HepG2 (cell line): ENCODE data around the gene MPP7. TPM values are rescaled to one million over a fixed set of nuclear protein-coding genes. Genes with fewer than 3 reads are reported as not detected.
"Not testable (repeated sequence)": the region's sequence is repeated elsewhere in the genome, so short reads cannot be mapped to it uniquely, and the experiment has no call there.

ENCODE experiments used
- ATAC-seq: fragments of 200-7000 bp; cut with Tn5 transposase; 3 replicates; pipeline ENCODE4 v1.9.1; 2020; ENCODE audit warnings: mild to moderate bottlenecking, moderate library complexity
- BruUV-seq: library from RNA; stranded (reverse); fragments of 400-500 nt; replicated peaks from 2 replicates; lab custom pipeline; 2021; lab: Mats Ljungman, UMichigan
- CTCF ChIA-PET: fragments of 300-600 bp; formaldehyde crosslinking; extraction: SDS; loops from one replicate; lab custom pipeline; 2021; ENCODE audit warnings: low total read pairs, inconsistent platforms, low intra/inter-chr PET ratio; lab: Yijun Ruan, JAX
- POLR2A ChIA-PET: fragments of 350-600 bp; sonication (Branson Sonifier 250); formaldehyde crosslinking; loops from one replicate; lab custom pipeline; 2020; ENCODE audit warnings: antibody characterized with exemption, inconsistent platforms; lab: Yijun Ruan, JAX
- DNase-seq: peaks from one replicate; pipeline ENCODE4 v3.0.0-alpha.2; 2015; ENCODE audit warnings: low spot score
- FAIRE-seq: peaks from 3 replicates; lab custom pipeline; 2011; peaks lifted over from hg19 to GRCh38; lab: Jason Lieb, UNC
- H2AFZ ChIP-seq: one replicate; pipeline ENCODE4 v1.6.1; 2011; ENCODE audit warnings: low read length, inconsistent platforms
- H3K27ac ChIP-seq: fragments of 300-600 bp; 3 replicates; pipeline ENCODE4 v1.8.0; 2011; ENCODE audit warnings: mixed run types, mild to moderate bottlenecking, mixed read lengths, low read length, inconsistent platforms; ENCODE audit not compliant: insufficient read depth; ENCODE audit errors: extremely low read length
- H3K27me3 ChIP-seq, 2 experiments: fragments of 200-600 bp in 1 of 2; 2 replicates in 1 of 2; 3 replicates in 1 of 2; pipeline versions ENCODE4 v1.6.0 to v1.8.0; 2011; ENCODE audit warnings: low read length in 2 of 2, mild to moderate bottlenecking in 2 of 2, moderate library complexity in 2 of 2, inconsistent platforms in 1 of 2; ENCODE audit not compliant: insufficient read depth in 2 of 2, control insufficient read depth in 1 of 2
- H3K36me3 ChIP-seq, 2 experiments: fragments of 200-600 bp in 1 of 2; replicated peaks in 1 of 2; 2 replicates in 1 of 2; 3 replicates in 1 of 2; pipeline versions ENCODE4 v1.5.1 to v1.8.0; 2011; ENCODE audit warnings: low read length in 2 of 2, inconsistent platforms in 1 of 2; ENCODE audit not compliant: insufficient read depth in 2 of 2, control insufficient read depth in 1 of 2
- H3K4me1 ChIP-seq: 2 replicates; pipeline ENCODE4 v1.5.1; 2012; ENCODE audit warnings: low read length, inconsistent platforms; ENCODE audit not compliant: insufficient read depth
- H3K4me2 ChIP-seq: 2 replicates; pipeline ENCODE4 v1.6.0; 2011; ENCODE audit warnings: low read depth, low read length, inconsistent platforms
- H3K4me3 ChIP-seq, 3 experiments: fragments of 200-600 bp in 1 of 3; sonication (generic), shearing (Covaris generic) in 1 of 3; replicated peaks in 1 of 3; 2 replicates each; pipeline ENCODE4 v1.5.1; 2011 to 2016; ENCODE audit warnings: low read length in 3 of 3, inconsistent platforms in 2 of 3, low read depth in 2 of 3, mild to moderate bottlenecking in 2 of 3, control low read depth in 1 of 3, mixed read lengths in 1 of 3; ENCODE audit not compliant: insufficient read depth in 1 of 3
- H3K79me2 ChIP-seq: one replicate; pipeline ENCODE4 v1.6.1; 2011; ENCODE audit warnings: low read length, inconsistent platforms; ENCODE audit not compliant: insufficient read depth
- H3K9ac ChIP-seq: 2 replicates; pipeline ENCODE4 v1.6.0; 2011; ENCODE audit warnings: mild to moderate bottlenecking, low read depth, low read length, inconsistent platforms; ENCODE audit not compliant: insufficient read depth
- H3K9me3 ChIP-seq: 2 replicates; pipeline ENCODE4 v1.5.1; 2012; ENCODE audit warnings: mild to moderate bottlenecking, low read length
- H4K20me1 ChIP-seq: 2 replicates; pipeline ENCODE4 v1.6.0; 2011; ENCODE audit warnings: inconsistent platforms, mild to moderate bottlenecking, low read length, moderate library complexity; ENCODE audit not compliant: insufficient read depth
- TAF1 ChIP-seq: sonication (generic); formaldehyde crosslinking; IDR thresholded peaks from 2 replicates; pipeline ENCODE4 v1.4.0; 2020; ENCODE audit warnings: missing genetic modification reagents
- WGBS: methylation state at CpG from one replicate; pipeline ENCODE4 v1.1.6; 2017; ENCODE audit warnings: low lambda C conversion rate; 5-methylcytosine and 5-hydroxymethylcytosine counted together
- in situ Hi-C: cut with HindIII; loops from 2 replicates; pipeline ENCODE4 v1.10.0; 2017; ENCODE audit warnings: low pct_unique_long_range_greater_than_20kb; ENCODE audit not compliant: extremely low pct_ligation_motif_present
- intact Hi-C: fragments of 100-400 bp; cut with micrococcal nuclease; formaldehyde crosslinking; loops from one replicate; pipeline ENCODE4 v1.10.0; 2022; ENCODE audit not compliant: unreplicated experiment
- polyA plus RNA-seq, 8 experiments: library from polyadenylated mRNA; depleted of rRNA in 3 of 8; stranded (reverse) in 7 of 8; unstranded in 1 of 8; fragments of >200 nt; fragmentation: Illumina TruSeq in 4 of 8; extraction: Trizol in 4 of 8; gene quantifications; 2 replicates each; pipeline versions ENCODE4 v1.2.1 to v1.2.3, GENCODE V29; 2011 to 2016; ENCODE audit warnings: low read depth in 4 of 8, missing spikeins in 1 of 8, mixed read lengths in 1 of 8; ENCODE audit not compliant: insufficient read depth in 1 of 8
- total RNA-seq, 5 experiments: library from RNA; depleted of rRNA; stranded (reverse); fragments of >200 nt; fragmentation: Illumina TruSeq; extraction: Trizol; gene quantifications; 2 replicates each; pipeline ENCODE4 v1.2.3, GENCODE V29; 2016; ENCODE audit warnings: low read depth in 1 of 5
- TF ChIP-seq, protein P1 (sequence below), 2 experiments: sonication (generic) in 1 of 2; formaldehyde crosslinking in 1 of 2; IDR thresholded peaks; 2 replicates each; pipeline versions ENCODE4 v1.4.0 to v1.6.1; 2016 to 2020; ENCODE audit warnings: borderline replicate concordance in 1 of 2, low read depth in 1 of 2, mild to moderate bottlenecking in 1 of 2, missing genetic modification reagents in 1 of 2

MPP7 gene
- total and polyA plus RNA-seq, 2 of the 13 experiments (the other 11 are each of a cell fraction or from before 2014, with no cell fraction given): 6.8 to 16.4 TPM

DNA sequence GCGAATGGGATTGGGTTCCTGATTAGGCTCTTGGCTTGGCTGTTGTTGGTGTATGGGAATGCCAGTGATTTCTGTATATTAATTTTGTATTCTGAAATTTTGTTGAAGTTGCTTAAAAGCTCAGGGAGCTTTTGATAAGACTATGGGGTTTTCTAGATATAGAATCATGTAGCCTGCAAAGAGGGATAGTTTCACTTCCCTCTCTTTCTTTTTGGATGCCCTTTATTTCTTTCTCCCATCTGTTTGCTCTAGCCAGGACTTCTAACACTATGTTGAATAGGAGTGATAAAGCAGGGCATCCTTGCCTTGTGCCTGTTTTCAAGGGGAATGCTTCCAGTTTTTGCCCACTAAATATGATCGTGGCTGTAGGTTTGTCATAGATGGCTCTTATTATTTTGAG lies 40.4 kb upstream of the MPP7 start (continued):
- TF ChIP-seq, protein P1, sequence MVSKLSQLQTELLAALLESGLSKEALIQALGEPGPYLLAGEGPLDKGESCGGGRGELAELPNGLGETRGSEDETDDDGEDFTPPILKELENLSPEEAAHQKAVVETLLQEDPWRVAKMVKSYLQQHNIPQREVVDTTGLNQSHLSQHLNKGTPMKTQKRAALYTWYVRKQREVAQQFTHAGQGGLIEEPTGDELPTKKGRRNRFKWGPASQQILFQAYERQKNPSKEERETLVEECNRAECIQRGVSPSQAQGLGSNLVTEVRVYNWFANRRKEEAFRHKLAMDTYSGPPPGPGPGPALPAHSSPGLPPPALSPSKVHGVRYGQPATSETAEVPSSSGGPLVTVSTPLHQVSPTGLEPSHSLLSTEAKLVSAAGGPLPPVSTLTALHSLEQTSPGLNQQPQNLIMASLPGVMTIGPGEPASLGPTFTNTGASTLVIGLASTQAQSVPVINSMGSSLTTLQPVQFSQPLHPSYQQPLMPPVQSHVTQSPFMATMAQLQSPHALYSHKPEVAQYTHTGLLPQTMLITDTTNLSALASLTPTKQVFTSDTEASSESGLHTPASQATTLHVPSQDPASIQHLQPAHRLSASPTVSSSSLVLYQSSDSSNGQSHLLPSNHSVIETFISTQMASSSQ (IDR thresholded peaks at IDR 0.05; ENCODE audit: low read depth): no peak
- TF ChIP-seq, protein P1 (CRISPR knock-in tag; IDR thresholded peaks at IDR 0.05; ENCODE audit: borderline replicate concordance): no peak
- no peak for TF ChIP-seq TAF1 (CRISPR knock-in tag)

DNA sequence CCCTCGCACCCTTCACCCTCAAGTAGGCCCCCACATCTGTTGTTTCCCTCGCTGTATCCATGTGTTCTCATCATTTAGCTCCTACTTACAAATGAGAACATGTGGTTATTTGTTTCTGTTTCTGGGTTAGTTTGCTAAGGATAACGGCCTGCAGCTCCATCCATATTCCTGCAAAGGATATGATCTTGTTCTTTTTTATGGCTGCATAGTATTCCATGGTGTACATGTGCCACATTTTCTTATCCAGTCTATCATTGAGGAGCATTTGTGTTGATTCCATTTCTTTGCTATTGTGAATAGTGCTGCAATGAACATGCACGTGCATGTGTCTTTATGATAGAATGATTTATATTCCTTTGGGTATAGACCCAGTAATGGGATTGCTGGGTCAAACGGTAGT lies 38.8 kb upstream of the MPP7 start:
- H4K20me1 ChIP-seq, H3K79me2 ChIP-seq, intact Hi-C loops, POLR2A ChIA-PET, H3K4me3 ChIP-seq, H3K9me3 ChIP-seq, BruUV-seq, H2AFZ ChIP-seq, in situ Hi-C loops, H3K9ac ChIP-seq, ATAC-seq, DNase-seq, H3K27me3 ChIP-seq, CTCF ChIA-PET, H3K4me2 ChIP-seq, H3K27ac ChIP-seq, FAIRE-seq, H3K36me3 ChIP-seq: not testable (repeated sequence)
- peaks cover 32% of the 10 kb centered on the region for H3K4me1 ChIP-seq
- WGBS: 89% methylated on average over 5 of the region's 5 CpGs
